Measurements from ENCODE around the gene MAB21L4.

MAB21L4 gene

DNA sequence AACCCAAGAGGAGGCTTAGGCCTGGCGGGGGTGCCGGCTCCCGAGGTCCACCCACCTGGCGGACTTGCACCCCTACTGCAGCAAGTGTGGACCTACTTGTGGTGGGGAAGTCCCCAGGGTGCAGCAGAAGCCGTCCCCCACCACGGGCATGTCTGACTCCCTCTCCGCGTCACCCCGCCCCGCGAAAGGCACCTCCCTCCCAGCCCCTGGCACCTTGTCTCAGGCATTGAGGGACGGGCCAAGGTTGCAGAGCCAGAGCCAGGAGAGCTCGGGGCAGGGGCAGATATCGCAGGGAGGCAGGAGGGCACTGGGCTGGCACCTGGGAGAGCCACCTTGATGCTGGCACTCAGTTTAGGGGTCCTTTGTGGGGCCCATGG is 29.2 kb upstream of the MAB21L4 start:
- no peak for DNase-seq (ENCODE audit: low spot score)

- peak; percentile 31 for DNase-seq (ENCODE audit: low spot score)
Observed at GRCh38 chr2:240922982-240923537, 27.1 kb upstream of the MAB21L4 start.

DNA sequence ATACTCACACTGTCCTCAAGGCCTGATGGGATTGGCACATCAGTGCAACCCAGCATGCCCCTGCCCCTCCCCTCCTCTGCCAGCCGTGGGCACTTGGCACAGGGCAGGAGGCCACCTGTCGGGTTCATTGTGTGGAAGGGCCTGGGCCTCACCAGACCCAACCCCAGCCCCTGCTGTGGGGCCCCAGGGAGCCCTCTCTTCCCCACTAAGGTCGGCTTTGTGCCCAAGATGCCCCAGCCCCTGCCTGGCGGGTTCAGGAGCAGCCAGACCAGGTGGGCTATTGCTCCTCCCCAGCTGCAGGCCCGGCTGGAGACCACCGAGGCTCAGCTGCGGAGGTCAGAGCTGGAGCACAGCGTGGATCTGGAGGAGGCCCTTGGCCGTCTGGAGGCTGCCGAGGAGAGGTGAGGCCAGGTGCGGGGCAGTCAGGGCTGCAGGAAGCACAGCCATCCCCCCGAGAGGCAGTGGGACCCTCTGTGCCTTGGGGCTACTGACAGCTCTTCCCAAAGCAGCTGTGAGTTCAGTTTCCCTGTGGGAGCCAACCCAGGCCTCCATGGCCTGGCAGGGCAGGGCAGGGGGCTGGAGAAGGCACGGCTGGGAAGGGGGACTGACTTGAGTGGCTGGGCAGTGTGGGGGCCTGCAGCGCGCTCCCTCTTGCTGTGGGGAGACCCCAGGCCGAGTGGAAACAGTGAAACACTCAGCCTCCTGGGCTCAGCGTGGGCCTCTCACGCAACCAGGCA is 26.5 kb upstream of the MAB21L4 start:
- peak; percentile 59 for DNase-seq (ENCODE audit: low spot score)

DNA sequence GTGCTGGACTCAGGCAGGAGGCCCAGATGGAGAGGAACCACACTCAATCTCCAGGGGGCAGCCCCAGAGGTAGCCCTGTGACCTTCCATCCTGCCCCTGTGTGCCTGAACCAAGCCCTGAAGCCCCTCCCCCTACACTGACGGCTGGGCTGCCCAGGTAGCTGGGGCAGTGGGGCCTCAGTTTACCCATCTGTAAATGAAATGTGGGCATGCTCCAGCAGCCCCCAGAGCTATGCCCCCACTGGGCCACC is 26.0 kb upstream of the MAB21L4 start:
- no peak for DNase-seq (ENCODE audit: low spot score)

DNA sequence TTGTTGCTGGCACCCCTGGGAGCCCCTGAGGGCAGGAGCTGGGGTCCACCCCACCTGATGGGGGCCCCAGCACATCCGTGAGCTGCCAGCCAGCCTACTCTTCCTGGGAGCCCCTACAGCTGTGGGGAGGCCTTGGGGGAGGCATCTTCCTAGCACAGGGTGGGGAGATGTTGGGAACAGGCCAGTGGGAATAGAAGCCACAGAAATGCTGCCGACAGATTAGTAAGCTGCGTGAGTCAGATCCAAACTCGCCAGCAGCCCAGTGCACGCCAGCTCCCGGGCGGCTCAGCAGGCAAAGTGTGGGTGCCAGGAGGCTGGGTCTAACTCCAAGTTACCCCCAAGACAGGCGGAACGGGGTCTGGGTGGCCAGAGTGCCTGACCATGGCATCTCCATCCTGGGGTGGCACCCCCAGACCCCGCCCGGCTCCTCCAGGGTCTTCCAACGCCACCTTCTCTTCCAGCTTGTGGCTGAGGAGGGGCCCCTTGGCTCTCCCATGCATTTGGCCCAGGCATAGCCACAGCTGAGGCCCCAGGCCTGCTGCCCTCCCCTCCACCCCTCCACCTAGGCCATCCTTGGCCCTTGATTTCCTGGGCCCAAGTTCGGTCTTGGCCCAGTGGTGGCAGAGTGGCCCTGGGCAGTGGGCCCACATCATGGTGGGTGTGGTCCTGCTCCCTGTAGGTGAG is 25.5 kb upstream of the MAB21L4 start:
- DNase-seq (ENCODE audit: low spot score), result peak; percentile 67

DNA sequence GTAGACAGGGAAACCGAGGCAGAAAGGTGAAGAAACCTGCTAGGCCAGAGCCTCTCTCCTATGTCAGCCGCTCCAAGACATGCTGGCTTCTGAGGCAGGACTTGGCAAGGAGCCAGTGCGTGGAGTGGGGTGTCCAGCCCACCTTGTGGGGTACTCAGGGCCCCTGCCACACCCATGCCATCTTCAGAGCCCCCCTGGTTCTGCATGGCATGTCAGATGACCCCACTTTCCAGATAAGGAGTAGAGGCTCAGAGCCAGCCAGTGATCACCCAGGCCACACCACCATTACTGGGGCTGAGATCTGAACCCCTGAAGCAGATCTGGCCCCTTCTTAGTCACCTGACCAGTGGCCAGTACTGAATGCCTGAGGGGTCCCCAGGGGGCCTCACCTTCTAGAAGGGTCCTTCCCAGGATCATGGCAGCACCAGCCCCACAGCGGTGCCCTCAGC is 24.9 kb upstream of the MAB21L4 start:
- DNase-seq (ENCODE audit: low spot score), result no peak

GRCh38 chr2:240919786-240920782 is 24.1 kb upstream of the MAB21L4 start:
- DNase-seq (ENCODE audit: low spot score), result peak; percentile 61

GRCh38 chr2:240919161-240919781 is 23.3 kb upstream of the MAB21L4 start:
- DNase-seq (ENCODE audit: low spot score), result peak; percentile 58

GRCh38 chr2:240918258-240919091 is 22.5 kb upstream of the MAB21L4 start:
- peak; percentile 62 for DNase-seq (ENCODE audit: low spot score)

- DNase-seq (ENCODE audit: low spot score), result peak; percentile 64
Observed at GRCh38 chr2:240917684-240918257, 21.8 kb upstream of the MAB21L4 start.

DNA sequence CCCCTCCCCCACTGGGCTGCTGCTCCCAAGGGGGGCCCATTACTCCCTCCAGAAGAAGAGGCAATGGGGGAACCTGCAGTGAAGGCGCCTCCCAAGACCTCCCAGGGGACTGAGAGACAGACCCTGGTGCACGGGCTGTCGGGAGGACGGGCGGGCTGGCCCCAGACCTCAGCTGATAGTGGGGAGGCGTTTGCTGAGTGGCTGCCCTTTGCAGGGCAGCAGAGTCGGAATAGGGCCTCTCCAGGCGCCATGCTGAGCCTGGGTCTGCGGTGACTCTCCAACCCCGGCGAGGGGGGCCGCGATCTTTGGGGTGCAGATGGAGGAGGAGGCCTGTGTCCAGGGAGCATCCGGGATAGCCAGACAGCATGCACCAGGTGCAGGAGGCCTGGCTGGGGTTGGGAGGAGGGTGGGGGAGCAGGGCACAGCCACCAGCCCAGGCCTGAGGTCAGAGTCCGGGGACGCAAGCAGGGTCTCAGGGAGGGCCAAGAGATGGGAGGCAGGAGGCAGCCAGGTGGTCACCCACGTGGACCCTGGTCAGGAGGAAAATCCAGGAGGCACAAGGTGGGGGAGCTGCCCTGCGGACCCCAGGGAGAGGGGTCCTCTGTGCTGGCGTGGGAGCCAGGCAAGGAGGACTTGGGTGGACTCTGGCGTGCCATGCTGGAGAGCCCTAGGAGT is 21.2 kb upstream of the MAB21L4 start:
- peak; percentile 58 for DNase-seq (ENCODE audit: low spot score)

GRCh38 chr2:240916571-240917008 is 20.6 kb upstream of the MAB21L4 start:
- DNase-seq (ENCODE audit: low spot score), result peak; percentile 81

DNA sequence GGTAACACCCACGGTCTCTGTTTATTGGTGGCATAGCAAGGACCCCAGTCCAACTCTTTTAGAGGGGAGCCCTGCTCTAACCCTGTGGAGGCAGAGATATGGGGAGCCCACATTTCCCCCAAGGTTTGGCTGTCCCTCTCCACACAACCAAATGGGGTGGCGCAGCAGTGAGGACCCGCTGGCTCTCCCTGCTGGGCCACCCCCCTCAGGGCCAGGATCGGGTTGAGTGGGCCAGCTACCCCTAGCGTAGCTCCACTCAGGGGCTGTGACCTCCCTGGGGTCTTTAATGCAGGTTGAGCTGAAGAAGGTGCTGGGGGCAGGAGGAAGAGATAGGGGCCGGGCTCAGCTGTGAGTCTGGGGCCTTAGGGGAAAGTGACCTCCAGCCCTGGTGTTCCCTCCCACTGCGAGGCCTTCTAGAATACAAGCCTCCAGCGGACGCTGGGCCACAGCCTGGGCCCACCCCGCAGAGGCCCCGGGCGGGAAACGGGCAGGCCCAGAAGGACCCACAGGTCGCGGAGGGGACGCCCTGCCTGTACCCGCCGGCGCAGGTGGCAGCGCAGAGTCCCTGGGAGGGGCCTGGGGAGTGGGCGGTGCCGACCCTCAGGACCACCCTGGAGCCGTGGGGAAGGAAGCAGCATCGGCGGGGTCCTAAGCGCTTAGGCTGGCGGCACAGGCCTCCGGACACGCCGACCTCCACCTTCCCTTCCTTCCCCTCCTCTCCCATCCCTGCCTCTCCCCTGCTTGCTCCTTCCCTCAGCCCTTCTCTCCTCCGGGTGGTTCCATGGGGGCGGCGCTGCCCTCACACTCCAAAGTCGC is 19.8 kb upstream of the MAB21L4 start:
- DNase-seq (ENCODE audit: low spot score), result peak; percentile 49

DNA sequence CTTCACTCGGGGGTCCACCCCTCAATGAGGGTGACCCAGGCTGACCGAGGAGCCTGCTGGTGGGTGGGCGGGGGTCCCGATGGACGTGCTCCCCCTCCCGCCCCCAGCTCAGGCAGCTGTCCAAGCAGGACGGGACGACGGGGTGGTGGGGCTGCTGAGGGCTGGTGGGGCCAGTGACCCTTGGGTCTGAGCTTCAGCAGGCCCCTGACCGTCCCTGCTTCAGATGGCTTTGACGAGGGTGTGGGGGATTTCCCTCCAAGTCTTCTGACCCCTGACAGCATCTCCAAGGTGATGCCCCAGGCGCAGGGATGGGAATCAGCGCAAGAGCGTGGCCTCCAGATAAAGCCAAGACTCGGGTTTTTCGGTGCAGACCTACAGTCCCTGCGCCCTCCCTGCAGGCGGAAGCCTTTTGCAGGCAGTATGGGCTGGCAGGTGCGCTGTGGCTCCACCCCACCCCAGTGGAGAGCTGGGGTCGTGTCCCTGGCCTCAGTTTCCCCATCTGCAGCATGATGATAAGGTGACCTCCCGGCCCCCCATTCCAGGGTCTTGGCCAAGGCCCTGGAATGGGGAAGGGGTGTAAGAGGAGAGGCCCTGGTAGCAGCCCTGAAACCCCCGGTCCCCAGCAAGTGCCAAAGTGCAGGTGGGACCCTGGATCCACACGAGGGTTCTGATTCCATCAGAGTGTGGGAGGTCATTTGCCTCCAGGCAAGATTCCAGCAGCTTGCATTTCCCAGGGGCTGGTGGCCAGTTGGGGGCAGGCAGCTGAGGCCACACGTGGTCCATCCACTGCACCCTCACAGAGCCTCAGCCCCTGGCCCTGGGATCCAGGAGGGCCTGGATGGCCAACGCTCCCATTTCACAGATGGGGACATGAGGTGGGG is 18.9 kb upstream of the MAB21L4 start:
- DNase-seq (ENCODE audit: low spot score), result no peak

- no peak for DNase-seq (ENCODE audit: low spot score)
Observed at GRCh38 chr2:240913810-240914644, 18.1 kb upstream of the MAB21L4 start.

DNA sequence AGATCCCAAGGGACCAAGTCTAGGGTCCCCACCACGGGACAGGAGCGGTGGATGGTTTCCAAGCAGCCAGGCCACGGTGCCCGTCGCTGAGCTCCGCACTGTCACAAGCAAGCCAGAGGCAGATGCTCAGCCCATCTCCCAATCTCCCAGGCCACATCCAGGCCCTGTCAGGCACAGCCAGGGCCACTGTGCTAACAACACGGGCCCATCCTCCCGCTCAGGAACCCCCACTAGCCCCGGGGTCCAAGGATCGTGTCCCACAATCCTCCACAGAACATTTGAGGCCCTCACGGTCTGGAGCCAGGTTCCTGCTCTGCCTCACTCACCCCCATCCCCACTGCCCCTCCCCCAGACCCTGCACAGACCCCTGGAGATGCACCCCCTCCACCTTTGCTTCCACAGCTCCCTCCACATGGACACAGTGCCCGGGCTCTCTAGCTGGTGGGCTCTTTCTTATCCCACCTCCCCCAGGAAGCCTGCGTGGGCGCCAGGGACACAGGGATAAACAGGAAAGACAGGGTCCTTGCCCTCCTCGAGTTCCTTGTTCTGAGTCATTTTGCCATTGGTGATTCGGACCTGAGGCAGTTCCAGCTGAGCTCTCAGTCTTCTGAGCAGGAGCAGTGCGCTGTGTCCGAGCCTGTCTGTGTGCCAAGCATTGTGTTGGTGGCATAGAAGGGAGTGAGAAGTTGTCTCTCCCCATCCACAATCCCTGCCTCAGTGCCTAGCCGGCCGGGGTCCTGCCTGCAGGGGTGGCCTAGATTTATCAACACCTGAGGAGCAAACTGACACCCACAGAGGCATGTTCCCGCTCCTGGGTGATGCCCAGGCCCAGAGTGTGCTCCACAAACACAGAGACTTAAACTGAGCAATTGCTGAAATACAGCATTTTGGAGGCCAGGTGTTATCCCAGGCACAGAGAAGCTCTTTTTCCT is 17.2 kb upstream of the MAB21L4 start:
- no peak for DNase-seq (ENCODE audit: low spot score)

Data from left forelimb (tissue), 1 donor.